PC-9 (cell line): ENCODE measurements around the gene IQGAP1. TPM values are rescaled to one million over a fixed set of nuclear protein-coding genes. Genes with fewer than 3 reads are reported as not detected.

ENCODE experiments used
- BruUV-seq: library from RNA; stranded (reverse); fragments of 400-500 nt; replicated peaks from 2 replicates; lab custom pipeline; 2021; lab: Mats Ljungman, UMichigan
- CTCF ChIA-PET: fragments of 300-600 bp; sonication (Branson Sonifier 250); formaldehyde crosslinking; loops from one replicate; lab custom pipeline; 2022; ENCODE audit warnings: antibody characterized with exemption; lab: Charles Lee
- POLR2A ChIA-PET: fragments of 300-600 bp; sonication (Branson Sonifier 250); formaldehyde crosslinking; loops from one replicate; lab custom pipeline; 2022; ENCODE audit warnings: antibody characterized with exemption; ENCODE audit not compliant: unreplicated experiment; lab: Charles Lee
- DNase-seq, 2 experiments: peaks; one replicate each; pipeline versions ENCODE4 v3.0.0 to v3.0.0-alpha.2; 2015 to 2022; ENCODE audit warnings: mixed read lengths in 1 of 2
- H2AFZ ChIP-seq: fragments of 200-600 bp; sonication (generic); 2 replicates; pipeline ENCODE4 v1.8.1; 2017; ENCODE audit warnings: antibody characterized with exemption
- H3F3A ChIP-seq: fragments of 200-600 bp; sonication (generic); 2 replicates; pipeline ENCODE4 v1.8.1; 2017; ENCODE audit warnings: antibody characterized with exemption, mild to moderate bottlenecking, low read depth; ENCODE audit not compliant: insufficient read depth
- H3K27ac ChIP-seq: fragments of 200-600 bp; sonication (generic); 2 replicates; pipeline ENCODE4 v1.6.1; 2016; ENCODE audit warnings: mixed run types
- H3K27me3 ChIP-seq: fragments of 200-600 bp; sonication (generic); 2 replicates; pipeline ENCODE4 v1.6.1; 2016; ENCODE audit warnings: low read depth, mixed run types; ENCODE audit not compliant: insufficient read depth
- H3K36me3 ChIP-seq: fragments of 200-600 bp; sonication (generic); 2 replicates; pipeline ENCODE4 v1.6.1; 2016; ENCODE audit warnings: low read depth, mixed run types
- H3K4me1 ChIP-seq: fragments of 200-600 bp; sonication (generic); replicated peaks from 2 replicates; pipeline ENCODE4 v1.6.1; 2016; ENCODE audit warnings: mixed run types; ENCODE audit not compliant: insufficient read depth
- H3K4me2 ChIP-seq: fragments of 200-600 bp; sonication (generic); 2 replicates; pipeline ENCODE4 v1.6.1; 2017; ENCODE audit warnings: mixed run types
- H3K4me3 ChIP-seq: fragments of 200-600 bp; sonication (generic); 2 replicates; pipeline ENCODE4 v1.6.1; 2016; ENCODE audit warnings: mixed run types
- H3K79me2 ChIP-seq: fragments of 200-600 bp; sonication (generic); 2 replicates; pipeline ENCODE4 v1.6.1; 2017; ENCODE audit warnings: low read depth, mixed run types
- H3K9me2 ChIP-seq: fragments of 200-600 bp; sonication (generic); 2 replicates; pipeline ENCODE4 v1.8.1; 2017; ENCODE audit warnings: mild to moderate bottlenecking; ENCODE audit not compliant: insufficient read depth
- H3K9me3 ChIP-seq: fragments of 200-600 bp; sonication (generic); 2 replicates; pipeline ENCODE4 v1.8.1; 2016; ENCODE audit warnings: low read depth; ENCODE audit not compliant: insufficient read depth
- H4K20me1 ChIP-seq: fragments of 200-600 bp; sonication (generic); 2 replicates; pipeline ENCODE4 v1.8.1; 2017; ENCODE audit not compliant: insufficient read depth
- EZH2 ChIP-seq: fragments of 200-600 bp; sonication (generic); IDR thresholded peaks from 2 replicates; pipeline ENCODE4 v1.8.0; 2017; ENCODE audit warnings: antibody characterized with exemption, low read depth
- intact Hi-C: fragments of 100-400 bp; cut with micrococcal nuclease; formaldehyde crosslinking; loops from one replicate; pipeline ENCODE4 v1.10.0; 2022; ENCODE audit not compliant: unreplicated experiment
- total RNA-seq: library from RNA; stranded (reverse); gene quantifications from 2 replicates; pipeline ENCODE4 v1.2.3, GENCODE V29; 2021
- TF ChIP-seq, protein P1 (sequence below): fragments of 200-600 bp; sonication (generic); conservative IDR thresholded peaks from 2 replicates; pipeline ENCODE4 v1.6.1; 2017; ENCODE audit warnings: mixed run types, antibody characterized with exemption, mild to moderate bottlenecking, moderate library complexity

Gene IQGAP1
- total RNA-seq, 1 experiment from 2014 or later, result 164 TPM

DNA sequence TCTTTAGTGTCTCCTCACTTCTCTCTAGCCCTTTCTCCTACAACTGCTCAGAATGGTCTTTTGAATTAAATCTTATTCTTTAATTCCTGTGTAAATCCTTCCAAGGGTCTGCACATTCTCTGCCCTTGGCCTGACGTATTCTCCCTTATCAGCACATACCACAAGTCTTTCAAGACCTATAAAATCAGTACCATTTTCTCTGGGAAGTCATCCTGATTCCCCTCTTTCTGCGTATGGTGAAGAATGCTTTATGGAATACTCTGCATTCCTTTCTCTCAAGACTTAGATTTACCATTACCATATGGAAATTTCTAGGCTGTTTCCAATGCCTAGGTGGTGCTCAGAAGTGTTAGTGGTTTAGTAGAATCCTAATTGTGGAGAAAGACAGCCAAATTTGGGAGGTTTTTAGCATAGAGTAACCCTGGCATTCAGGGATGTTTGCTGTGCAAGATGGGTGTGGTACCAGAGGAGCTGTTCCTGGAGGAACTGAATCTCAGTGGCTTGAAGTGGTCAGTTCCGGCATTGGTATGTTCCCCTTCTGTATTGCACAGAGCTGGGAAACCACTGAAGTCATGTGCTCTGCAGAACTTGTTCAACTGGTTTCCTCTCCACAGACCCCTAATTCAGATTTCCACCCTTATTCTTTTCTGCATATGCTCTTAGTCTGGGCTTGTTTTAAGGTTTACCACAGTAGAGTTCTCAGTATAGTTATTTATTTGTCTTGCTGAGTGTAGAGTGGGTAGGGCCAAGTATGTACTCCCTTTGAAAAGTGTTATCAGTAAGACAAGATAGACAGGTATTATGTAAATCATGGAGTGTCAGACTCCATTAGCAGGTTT, 24.5 kb downstream of the IQGAP1 start:
- H2AFZ ChIP-seq, result no peak overlapping the region
- peak overlapping the region; percentile 74 for H3K4me2 ChIP-seq
- H3K27ac ChIP-seq, result peak overlapping the region; percentile 87
- intact Hi-C loops, result loop anchor here (1.0 to 2.0 kb wide), 2 partner anchors 10 to 66 kb away; no protein-coding TSS in a partner anchor
- ChIA-PET POLR2A (interaction anchor here (0.7 to 1.0 kb wide), 3 partner anchors 18 to 48 kb away, joined by 4 to 9 read pairs (median 5); partner anchors contain the start of gene IQGAP1), CTCF (interaction anchor here (0.6 kb wide), 1 partner anchor 23 kb away, joined by 3 read pairs; no protein-coding TSS in a partner anchor)
- H3K36me3 ChIP-seq, result peaks cover 13% of the 10 kb centered on the region
- no peaks in the 10 kb centered on the region for H4K20me1 ChIP-seq
- BruUV-seq, result no TSS peak
- no peaks in the 10 kb centered on the region for H3K27me3 ChIP-seq
- DNase-seq, result peak; percentile 67 to 89
- H3K9me2 ChIP-seq, result no peaks in the 10 kb centered on the region
- peaks cover 50% of the 10 kb centered on the region for H3F3A ChIP-seq
- H3K4me1 ChIP-seq, result peaks cover 55% of the 10 kb centered on the region
- H3K9me3 ChIP-seq, result no peaks in the 10 kb centered on the region
- peaks cover 90% of the 10 kb centered on the region for H3K79me2 ChIP-seq
- no peak for TF ChIP-seq EZH2
- TF ChIP-seq, protein P1, sequence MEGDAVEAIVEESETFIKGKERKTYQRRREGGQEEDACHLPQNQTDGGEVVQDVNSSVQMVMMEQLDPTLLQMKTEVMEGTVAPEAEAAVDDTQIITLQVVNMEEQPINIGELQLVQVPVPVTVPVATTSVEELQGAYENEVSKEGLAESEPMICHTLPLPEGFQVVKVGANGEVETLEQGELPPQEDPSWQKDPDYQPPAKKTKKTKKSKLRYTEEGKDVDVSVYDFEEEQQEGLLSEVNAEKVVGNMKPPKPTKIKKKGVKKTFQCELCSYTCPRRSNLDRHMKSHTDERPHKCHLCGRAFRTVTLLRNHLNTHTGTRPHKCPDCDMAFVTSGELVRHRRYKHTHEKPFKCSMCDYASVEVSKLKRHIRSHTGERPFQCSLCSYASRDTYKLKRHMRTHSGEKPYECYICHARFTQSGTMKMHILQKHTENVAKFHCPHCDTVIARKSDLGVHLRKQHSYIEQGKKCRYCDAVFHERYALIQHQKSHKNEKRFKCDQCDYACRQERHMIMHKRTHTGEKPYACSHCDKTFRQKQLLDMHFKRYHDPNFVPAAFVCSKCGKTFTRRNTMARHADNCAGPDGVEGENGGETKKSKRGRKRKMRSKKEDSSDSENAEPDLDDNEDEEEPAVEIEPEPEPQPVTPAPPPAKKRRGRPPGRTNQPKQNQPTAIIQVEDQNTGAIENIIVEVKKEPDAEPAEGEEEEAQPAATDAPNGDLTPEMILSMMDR, result no peak
- peak overlapping the region; percentile 41; the same call in 1 of the 2 replicates for H3K4me3 ChIP-seq

DNA sequence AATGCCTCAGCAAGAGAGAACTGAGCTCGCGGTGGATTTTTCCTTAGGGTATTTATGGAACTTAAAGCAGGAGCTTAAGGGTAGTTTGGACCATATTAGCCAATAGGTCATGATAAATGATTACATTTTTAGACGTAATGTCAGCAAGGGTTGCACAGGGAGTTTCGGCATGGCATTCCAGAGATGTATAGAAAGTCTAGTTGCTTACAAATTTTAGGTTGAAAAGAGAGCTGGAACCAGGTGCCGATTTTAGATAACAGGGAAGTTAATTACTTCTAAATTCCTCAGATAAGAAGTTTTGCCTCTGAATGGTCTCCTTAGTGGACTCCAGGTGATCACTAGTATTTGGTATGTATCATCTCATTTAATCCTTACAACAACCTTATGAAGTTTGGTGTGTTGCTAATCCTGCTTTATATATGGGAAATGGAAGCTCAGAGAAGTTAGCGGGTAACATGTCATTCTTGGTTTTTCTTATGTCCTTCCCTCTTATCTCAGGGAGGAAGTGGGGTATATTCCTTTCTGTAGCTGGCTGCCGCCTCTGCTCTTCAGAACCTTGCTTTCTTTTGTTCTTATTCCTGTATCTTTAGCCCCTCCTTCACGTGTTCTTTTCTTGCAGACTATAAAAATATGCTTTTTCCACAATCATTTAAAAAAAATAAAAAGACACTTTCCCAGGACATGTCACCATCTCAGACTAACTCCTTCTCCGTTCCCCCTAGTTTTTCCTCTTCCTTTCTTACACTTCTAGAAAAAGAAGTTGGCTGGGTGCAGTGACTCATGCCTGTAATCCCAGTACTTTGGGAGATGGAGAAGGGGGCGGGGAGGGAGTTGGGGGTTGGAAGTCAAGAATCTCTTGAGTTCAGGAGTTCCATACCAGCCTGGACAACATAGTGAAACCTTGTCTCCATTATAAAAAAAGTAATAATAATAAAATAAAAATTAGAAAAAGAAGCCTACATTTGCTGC, 25.7 kb downstream of the IQGAP1 start:
- peak; percentile 11 to 85 for DNase-seq
- 0 out of 2 replicates have a peak, but pooled peaks cover 5% of the 10 kb centered on the region for H3K36me3 ChIP-seq
- peaks cover 54% of the 10 kb centered on the region for H3K4me1 ChIP-seq
- TF ChIP-seq EZH2, result no peak
- TF ChIP-seq, protein P1, result no peak
- ChIA-PET CTCF (interaction anchor here (0.6 kb wide), 1 partner anchor 24 kb away, joined by 3 read pairs; no protein-coding TSS in a partner anchor), POLR2A (interaction anchor here (0.7 to 1.0 kb wide), 3 partner anchors 19 to 50 kb away, joined by 4 to 9 read pairs (median 5); partner anchors contain the start of gene IQGAP1)
- peaks cover 90% of the 10 kb centered on the region for H3K79me2 ChIP-seq
- H3F3A ChIP-seq, result peaks cover 52% of the 10 kb centered on the region
- no peak overlapping the region for H2AFZ ChIP-seq
- intact Hi-C loops, result loop anchor here (1.0 to 2.0 kb wide), 2 partner anchors 11 to 65 kb away; no protein-coding TSS in a partner anchor
- no peaks in the 10 kb centered on the region for H4K20me1 ChIP-seq
- peak overlapping the region; percentile 74 for H3K4me2 ChIP-seq
- H3K27me3 ChIP-seq, result no peaks in the 10 kb centered on the region
- peak overlapping the region; percentile 41; the same call in 1 of the 2 replicates for H3K4me3 ChIP-seq
- H3K27ac ChIP-seq, result peak overlapping the region; percentile 87
- BruUV-seq, result no TSS peak
- no peaks in the 10 kb centered on the region for H3K9me2 ChIP-seq
- no peaks in the 10 kb centered on the region for H3K9me3 ChIP-seq
